ENCODE results near the gene GTF3C2.

GRCh38 chr2:27281855-27282559 is 74.6 kb downstream of the GTF3C2 start, which contains the start of gene TRIM54:
- TF ChIP-seq POLR2AphosphoS5 (IDR thresholded peaks at IDR 0.05; ENCODE audit: low read depth, low read length): no peak
- TF ChIP-seq, protein P1, sequence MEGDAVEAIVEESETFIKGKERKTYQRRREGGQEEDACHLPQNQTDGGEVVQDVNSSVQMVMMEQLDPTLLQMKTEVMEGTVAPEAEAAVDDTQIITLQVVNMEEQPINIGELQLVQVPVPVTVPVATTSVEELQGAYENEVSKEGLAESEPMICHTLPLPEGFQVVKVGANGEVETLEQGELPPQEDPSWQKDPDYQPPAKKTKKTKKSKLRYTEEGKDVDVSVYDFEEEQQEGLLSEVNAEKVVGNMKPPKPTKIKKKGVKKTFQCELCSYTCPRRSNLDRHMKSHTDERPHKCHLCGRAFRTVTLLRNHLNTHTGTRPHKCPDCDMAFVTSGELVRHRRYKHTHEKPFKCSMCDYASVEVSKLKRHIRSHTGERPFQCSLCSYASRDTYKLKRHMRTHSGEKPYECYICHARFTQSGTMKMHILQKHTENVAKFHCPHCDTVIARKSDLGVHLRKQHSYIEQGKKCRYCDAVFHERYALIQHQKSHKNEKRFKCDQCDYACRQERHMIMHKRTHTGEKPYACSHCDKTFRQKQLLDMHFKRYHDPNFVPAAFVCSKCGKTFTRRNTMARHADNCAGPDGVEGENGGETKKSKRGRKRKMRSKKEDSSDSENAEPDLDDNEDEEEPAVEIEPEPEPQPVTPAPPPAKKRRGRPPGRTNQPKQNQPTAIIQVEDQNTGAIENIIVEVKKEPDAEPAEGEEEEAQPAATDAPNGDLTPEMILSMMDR (IDR thresholded peaks at IDR 0.05): no peak

Measured in Panc1 (cell line).